Measurements from ENCODE around the gene JAG2.

The JAG2 gene

GRCh38 chr14:105168496-105168978 lies at the start of gene JAG2:
JAG2 (minus strand) TSS chr14:105168776; CDS start chr14:105168420, 356 bp downstream.
- DNase-seq = peak in 2 of 4 experiments; percentile 20 to 51

GRCh38 chr14:105217774-105218173 lies 49.2 kb upstream of the JAG2 start:
- DNase-seq = no peak

DNA sequence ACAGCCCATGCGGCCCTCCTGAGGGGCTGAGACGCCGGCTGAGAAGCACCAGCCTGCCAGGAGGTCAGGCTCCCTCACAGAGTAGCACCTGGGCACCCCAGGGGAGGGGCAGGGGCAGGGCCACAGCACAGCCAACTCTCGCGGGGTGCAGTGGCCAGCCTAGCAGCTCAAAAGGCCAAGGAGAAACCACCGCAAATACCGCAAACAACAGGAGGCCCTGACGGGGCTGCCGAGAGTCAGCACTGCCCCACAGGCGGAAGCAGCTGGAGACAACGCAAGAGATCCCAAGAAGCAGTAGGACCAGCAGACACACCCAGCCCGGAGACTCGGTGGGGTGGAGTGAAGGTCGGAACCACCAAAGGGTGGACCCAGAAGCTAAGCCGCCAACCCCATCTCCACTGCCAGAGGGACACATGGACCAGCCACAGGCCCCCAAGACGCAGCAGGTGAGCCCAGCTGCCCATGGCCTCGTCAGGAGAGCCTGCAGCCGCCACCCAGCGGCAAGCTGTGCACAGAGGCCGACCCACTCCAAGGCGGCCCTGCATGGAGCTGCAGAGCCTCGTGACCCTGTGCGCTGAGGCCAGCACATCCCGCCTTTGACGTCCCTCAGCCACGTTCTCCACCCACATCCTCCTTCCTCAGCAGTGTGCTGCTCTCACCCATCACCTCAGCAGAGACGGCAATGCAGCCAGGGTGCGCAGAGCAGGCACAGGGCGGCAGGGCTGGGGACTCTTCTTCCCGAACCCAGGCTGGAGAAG lies 48.1 kb upstream of the JAG2 start:
- no peak for DNase-seq

DNA sequence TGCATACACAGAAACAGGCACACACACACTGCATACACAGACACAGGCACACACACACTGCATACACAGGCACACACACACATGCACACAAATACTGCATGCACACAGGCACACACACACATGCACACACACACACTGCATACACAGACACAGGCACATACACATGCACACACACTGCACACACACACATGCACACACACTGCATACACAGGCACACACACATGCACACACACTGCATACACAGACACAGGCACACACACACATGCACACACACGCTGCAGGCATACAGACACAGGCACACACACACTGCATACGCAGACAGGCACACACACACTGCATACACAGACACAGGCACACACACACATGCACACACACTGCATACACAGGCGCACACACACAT lies 47.0 kb upstream of the JAG2 start:
- no peak for DNase-seq

- no peak for DNase-seq
Observed at GRCh38 chr14:105214324-105214915, 45.8 kb upstream of the JAG2 start.

GRCh38 chr14:105213361-105213760 lies 44.8 kb upstream of the JAG2 start:
- DNase-seq = no peak

DNA sequence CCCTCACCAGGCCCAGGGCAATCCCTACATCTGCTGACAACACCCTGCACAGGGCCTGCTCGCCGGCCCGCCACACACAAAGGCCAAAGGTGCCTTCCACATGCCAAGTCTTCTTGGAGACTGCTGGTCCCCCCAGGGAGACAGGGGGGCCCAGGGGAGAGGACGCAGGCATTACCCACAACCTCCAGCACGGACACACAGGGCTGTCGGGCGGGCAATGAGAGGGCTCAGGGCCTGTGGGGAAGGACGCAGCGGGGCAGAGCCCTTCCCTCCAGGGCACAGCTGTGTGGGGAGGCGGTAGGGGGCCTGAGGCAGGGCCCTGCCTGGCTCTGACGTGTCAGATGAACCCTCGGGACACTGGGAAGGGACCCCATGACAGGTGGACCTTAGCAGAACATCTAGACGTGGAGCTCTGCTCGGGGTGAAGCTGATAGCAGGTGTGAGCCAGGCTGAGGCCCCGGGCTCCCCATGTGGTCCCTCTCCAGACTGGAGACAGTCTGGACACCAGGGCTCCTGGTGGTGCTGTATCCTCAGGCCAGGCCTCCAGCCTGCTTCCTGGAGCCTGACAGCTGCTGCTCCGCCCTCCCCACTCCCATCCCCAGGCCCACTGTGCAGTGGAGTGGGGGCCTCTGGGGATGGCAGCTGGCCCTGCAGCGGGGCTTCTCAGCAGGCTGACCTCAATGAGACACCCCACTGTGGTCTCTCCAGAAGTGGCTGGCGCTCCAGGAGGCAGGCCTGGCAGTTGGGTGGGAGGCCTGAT lies 44.1 kb upstream of the JAG2 start:
- no peak for DNase-seq

DNA sequence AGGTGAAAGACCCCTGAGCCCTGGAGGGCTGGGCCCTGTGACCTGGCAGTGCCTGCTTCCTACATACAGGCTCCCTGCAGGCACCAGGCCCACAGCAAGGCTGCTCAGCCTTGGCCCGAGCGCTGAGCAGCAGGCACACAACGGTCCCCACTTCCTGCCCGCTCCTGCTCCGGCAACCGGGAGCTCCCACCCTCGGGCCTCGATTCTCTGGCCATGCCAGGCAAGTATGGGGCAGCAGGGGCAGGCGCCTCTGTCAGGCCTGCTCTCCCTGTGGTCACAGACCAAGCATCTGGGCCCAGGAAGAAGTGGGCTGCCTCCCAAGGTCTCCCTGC lies 43.1 kb upstream of the JAG2 start:
- no peak for DNase-seq

- DNase-seq = no peak
Observed at GRCh38 chr14:105211086-105211757, 42.6 kb upstream of the JAG2 start.

DNA sequence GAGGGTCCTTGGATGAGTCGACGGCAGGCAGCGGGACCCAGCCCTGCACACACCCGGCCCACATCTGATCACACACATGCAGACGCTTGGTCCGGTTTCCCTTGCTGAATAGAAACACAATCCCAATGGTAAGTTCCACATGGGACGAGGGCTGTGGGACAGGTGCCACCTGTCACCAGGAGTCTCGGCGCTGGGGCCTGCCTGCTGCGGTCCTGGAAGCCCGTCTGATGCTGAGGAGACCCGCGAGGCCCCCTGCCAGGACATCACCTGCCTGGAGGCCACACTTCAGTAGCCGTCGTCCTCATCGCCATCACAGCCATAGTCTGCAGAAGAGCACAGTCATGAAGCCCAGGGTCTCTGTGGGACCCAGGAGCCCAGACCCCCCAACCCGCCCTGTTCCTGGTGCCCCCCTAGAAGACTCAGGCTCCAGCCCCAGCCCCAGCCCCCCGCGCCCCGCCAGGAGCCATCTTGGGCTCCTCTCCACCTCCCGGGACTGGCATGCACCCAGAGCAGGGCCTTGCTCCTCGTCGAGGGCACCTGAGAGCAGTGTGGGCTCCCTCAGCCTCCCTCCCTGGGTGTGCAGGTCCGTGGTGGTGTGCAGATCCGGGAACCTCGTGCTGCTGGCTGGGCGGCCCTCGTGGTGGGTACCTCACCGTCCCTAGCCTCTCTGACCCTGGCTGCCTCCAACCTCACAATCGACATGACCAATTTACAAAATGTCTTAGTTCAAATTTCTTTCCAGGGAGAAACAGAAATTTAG lies 41.9 kb upstream of the JAG2 start:
- DNase-seq = no peak

DNA sequence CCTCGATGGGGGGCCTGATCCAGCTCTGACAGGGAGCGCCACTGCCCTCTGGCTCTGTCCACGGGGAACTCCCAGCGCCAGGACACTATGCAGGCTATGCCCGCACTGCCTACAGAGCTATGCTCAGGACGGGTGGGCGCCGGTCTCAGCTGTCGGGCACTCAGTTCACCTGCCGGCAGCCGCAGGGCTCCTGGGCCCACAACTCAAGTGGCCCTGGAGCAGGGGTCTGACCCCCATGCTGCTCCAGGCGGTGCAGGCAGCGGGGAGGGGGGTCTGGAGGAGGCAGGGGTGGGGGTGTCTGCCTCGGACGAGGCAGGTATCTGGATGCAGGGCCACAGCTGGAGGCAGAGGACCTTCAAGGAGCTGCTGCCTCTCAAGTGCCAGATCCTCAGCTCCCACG lies 41.1 kb upstream of the JAG2 start:
- DNase-seq = no peak

DNA sequence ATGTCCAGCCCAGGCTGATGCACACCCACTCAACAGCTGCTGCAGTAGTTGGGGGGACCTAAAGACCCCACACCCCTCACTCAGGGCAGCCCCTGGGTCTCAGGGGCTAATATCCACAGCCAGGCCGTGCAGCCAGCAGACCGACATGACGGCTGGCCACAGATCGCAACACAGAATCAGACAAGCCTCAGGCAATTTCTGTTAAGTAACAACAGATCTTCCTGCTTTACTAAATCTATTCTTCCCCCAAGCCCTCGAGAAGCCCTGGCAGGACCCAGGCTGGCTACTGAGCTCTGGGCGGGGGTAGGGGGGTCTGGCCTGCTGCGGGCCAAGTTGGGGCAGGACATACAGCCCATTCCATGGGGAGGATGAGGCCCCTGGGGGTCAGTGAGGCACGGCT lies 40.5 kb upstream of the JAG2 start:
- DNase-seq = no peak

DNA sequence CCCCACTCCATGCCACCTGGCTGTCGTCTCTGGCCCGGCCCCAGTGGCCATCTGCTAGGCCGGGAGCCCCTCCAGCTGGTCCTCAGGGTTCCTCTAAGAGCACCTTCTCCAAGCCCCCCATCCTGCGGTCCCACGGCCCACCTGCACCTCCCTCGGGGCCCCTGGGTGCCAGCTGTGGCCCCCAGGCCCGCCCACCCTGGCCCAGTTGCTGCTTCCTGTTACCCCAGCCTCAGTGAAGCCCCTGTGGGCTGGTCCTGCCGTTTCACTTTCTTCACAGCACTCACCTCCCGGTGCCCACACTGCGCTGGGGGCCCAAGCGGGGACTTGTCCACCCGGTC lies 40.1 kb upstream of the JAG2 start:
- no peak for DNase-seq

DNA sequence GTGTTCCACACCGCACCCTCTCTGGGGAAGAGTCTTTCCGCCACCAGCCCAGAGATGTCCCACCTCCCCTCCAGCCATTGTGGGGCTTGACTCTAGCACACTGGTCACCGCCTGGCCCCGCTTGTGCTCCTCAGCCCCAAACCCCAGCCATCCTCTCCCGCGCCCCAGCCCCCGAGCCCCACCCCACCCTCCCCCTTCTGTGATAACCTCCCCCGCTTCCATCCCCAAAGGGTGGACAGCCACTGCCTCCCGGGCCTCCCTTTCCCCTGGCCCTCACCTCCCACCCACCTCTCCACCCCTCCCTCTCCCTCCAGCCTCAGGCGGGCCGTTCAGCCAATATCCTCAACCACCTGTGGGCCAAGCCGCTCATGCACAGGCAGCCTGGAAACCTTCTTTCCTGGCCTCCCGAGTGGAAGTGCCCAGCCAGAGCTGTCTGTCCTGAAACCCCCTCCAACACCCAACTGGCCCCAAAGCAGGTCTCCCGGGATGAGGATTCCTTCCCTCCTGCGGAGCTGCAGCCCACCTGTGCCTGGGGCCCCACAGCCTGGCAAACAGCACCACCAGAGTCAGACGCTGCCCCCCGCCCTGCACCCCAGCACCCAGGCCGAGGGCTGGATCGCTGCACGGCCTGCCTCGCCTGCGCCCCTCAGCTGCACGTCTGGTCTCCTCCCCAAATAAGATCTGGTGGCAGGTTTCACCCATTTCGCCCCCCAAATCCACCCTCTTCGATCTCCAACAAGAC lies 39.6 kb upstream of the JAG2 start:
- no peak for DNase-seq

DNA sequence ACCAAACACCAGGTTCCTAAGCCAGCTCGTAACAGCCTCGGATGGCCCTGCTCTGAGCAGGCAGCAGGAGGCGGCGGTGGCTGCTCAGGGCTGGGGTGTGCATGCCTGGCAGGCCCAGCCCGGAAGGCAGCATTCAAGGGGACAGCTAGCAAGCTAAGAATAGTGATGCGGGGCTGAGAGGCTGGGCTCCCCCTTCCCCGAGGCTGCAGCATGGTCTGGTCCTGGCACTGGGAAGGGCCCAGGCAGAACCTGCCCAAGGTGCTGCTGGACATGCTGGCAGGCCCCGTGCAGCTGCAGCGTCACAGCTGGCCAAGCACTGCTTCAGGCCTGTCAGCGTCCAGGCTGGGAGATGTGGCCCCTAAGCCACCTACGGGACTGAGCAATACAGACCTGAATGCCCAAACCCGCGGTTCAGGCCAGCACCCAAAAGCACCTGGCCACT lies 38.9 kb upstream of the JAG2 start:
- no peak for DNase-seq

DNA sequence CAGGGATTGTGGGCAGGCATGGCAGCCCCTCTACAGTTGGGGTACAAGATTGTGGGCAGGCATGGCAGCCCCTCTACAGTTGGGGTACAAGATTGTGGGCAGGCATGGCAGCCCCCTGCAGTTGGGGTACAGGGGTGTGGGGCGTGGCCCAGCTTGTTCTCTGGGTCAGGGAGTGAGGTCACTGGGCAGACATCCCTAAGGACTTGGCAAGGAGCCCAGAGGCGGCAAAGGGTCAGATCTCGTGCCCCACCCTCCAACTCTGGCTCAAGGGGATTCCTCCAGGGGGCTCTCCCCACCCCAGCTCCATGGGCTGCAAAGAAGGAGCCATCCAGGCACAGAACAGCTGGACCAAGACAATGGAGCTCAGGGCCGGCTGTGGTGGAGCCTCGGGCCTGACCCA lies 38.3 kb upstream of the JAG2 start:
- no peak for DNase-seq

GRCh38 chr14:105205673-105206208 lies 37.2 kb upstream of the JAG2 start:
- no peak for DNase-seq

DNA sequence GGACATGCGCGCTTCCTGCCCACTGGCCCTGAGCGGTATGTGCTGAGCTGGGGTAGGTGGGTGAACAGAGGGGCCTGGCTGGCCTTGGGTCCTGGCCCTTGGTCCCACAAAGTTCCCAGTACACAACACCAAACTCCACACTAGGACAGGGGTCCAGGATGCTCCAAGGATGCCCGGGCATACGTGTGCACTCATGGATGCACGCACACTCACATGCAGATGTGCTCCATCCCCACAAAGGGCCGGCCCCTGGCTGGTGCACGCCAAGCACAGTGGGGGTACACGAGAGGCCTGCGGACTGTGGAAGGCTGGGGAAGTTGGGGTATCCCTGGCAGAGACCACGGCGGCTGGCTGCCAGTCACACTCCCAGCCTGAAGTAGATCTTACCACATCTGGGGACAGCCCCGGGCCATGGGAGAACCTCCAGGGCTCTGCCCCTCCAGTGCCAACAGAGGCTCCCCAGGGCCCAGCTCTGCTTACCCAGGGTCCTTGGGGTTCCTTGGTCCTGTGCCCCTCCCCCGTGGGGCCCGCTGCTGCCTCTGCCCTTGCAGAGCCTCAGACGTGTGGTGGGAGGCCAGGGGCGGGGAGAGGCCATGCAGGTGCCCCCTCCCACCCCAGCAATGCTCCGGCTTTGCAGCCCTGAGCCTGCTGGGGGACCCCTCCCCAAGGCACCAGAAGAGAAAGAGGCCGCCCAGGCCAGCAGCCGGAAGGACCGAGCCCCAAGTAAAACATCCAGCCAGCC lies 36.5 kb upstream of the JAG2 start:
- no peak for DNase-seq

- DNase-seq = no peak
Observed at GRCh38 chr14:105204206-105204930, 35.8 kb upstream of the JAG2 start.

- DNase-seq = no peak
Observed at GRCh38 chr14:105203701-105204100, 35.1 kb upstream of the JAG2 start.

Measured in activated naive CD4-positive, alpha-beta T cell (primary cell).